Tibial nerve (tissue), 4 donors: ENCODE measurements around the gene PTPRE. TPM values are rescaled to one million over a fixed set of nuclear protein-coding genes. Genes with fewer than 3 reads are reported as not detected.

Experiments used
- DNase-seq, 2 donors: peaks; one replicate each; pipeline ENCODE4 v3.0.0-alpha.2; 2019; ENCODE audit warnings: low spot score in 2 of 2
- H3K27ac ChIP-seq, 4 donors: fragments of 200-600 bp; sonication (generic) in 3 of 4; one replicate each; pipeline ENCODE4 v1.5.1; 2017 to 2019; ENCODE audit warnings: mild to moderate bottlenecking in 1 of 4
- H3K27me3 ChIP-seq, 2 donors: fragments of 200-600 bp; sonication (generic) in 1 of 2; one replicate each; pipeline versions ENCODE4 v1.5.1 to v1.6.0; 2017 to 2019
- H3K36me3 ChIP-seq, 3 donors: fragments of 200-600 bp; sonication (generic); one replicate each; pipeline ENCODE4 v1.5.1; 2018 to 2019
- H3K4me1 ChIP-seq, 4 donors: fragments of 200-600 bp; sonication (generic) in 3 of 4; one replicate each; pipeline ENCODE4 v1.5.1; 2017 to 2019
- H3K4me3 ChIP-seq, 4 donors: fragments of 200-600 bp; sonication (generic) in 3 of 4; one replicate each; pipeline ENCODE4 v1.5.1; 2017 to 2019; ENCODE audit warnings: mild to moderate bottlenecking in 1 of 4, moderate library complexity in 1 of 4
- H3K9me3 ChIP-seq, 4 donors: fragments of 200-600 bp; sonication (generic) in 3 of 4; one replicate each; pipeline ENCODE4 v1.5.1; 2017 to 2019
- CTCF ChIP-seq, 5 experiments: fragments of 200-600 bp in 3 of 5; fragments of 450-650 bp in 2 of 5; sonication (generic) in 3 of 5; IDR thresholded peaks; one replicate each; pipeline ENCODE4 v1.5.1; 2016 to 2019; ENCODE audit warnings: antibody characterized with exemption in 5 of 5, mild to moderate bottlenecking in 3 of 5, moderate library complexity in 2 of 5
- EP300 ChIP-seq, 2 donors: sonication (generic); formaldehyde crosslinking; IDR thresholded peaks; one replicate each; pipeline ENCODE4 v1.6.1; 2017; ENCODE audit warnings: antibody characterized with exemption in 2 of 2, mild to moderate bottlenecking in 1 of 2
- POLR2A ChIP-seq, 2 donors: fragments of 450-650 bp; IDR thresholded peaks; one replicate each; pipeline ENCODE4 v1.6.1; 2017; ENCODE audit warnings: antibody characterized with exemption in 2 of 2, mild to moderate bottlenecking in 2 of 2, moderate library complexity in 2 of 2
- WGBS, 2 donors: methylation state at CpG; one replicate each; pipeline ENCODE4 v1.1.5; 2018; 5-methylcytosine and 5-hydroxymethylcytosine counted together
- total RNA-seq, 4 donors: library from RNA; depleted of rRNA; stranded (reverse); fragments of >200 nt; gene quantifications; one replicate each; pipeline ENCODE4 v1.1.0, GENCODE V29; 2016

PTPRE gene
- total RNA-seq, 4 donors from 2014 or later: 19.0 to 38.1 (median 25.8) TPM

GRCh38 chr10:128123846-128124245 is 216.9 kb downstream of the PTPRE start:
- H3K27ac ChIP-seq: no peak overlapping the region
- peaks cover 0 to 22% (median 12%) of the 10 kb centered on the region in 4 donors for H3K4me1 ChIP-seq
- TF ChIP-seq EP300 (IDR thresholded peaks at IDR 0.05) (no peak), CTCF (IDR thresholded peaks at IDR 0.05) (no peak), POLR2A (IDR thresholded peaks at IDR 0.05) (no peak)
- H3K4me3 ChIP-seq: no peak overlapping the region
- no peak for DNase-seq
- H3K27me3 ChIP-seq: peaks cover 0 to 43% of the 10 kb centered on the region in 2 donors
- H3K9me3 ChIP-seq: no peaks in the 10 kb centered on the region
- no peaks in the 10 kb centered on the region for H3K36me3 ChIP-seq

- no peaks in the 10 kb centered on the region for H3K9me3 ChIP-seq
- DNase-seq: no peak
- H3K4me1 ChIP-seq: peaks cover 0 to 22% (median 12%) of the 10 kb centered on the region in 4 donors
- TF ChIP-seq CTCF (IDR thresholded peaks at IDR 0.05): no peak
- no peak for TF ChIP-seq EP300 (IDR thresholded peaks at IDR 0.05)
- no peak for TF ChIP-seq POLR2A (IDR thresholded peaks at IDR 0.05)
- no peaks in the 10 kb centered on the region for H3K36me3 ChIP-seq
- no peak overlapping the region for H3K27ac ChIP-seq
- H3K27me3 ChIP-seq: peaks cover 0 to 43% of the 10 kb centered on the region in 2 donors
- no peak overlapping the region for H3K4me3 ChIP-seq
- 30 to 31% methylated on average over 11 of the region's 11 CpGs for WGBS, 2 donors
Measured at GRCh38 chr10:128124813-128125403, 218.0 kb downstream of the PTPRE start.

- H3K4me1 ChIP-seq: peaks cover 0 to 22% (median 12%) of the 10 kb centered on the region in 4 donors
- H3K36me3 ChIP-seq: no peaks in the 10 kb centered on the region
- H3K27ac ChIP-seq: peak overlapping the region in 1 of 4 donors; percentile 40
- no peak for TF ChIP-seq CTCF (IDR thresholded peaks at IDR 0.05)
- no peak for TF ChIP-seq POLR2A (IDR thresholded peaks at IDR 0.05)
- no peak for TF ChIP-seq EP300 (IDR thresholded peaks at IDR 0.05)
- WGBS, 2 donors: 2 to 3% methylated on average over 19 to 33 of the region's 33 CpGs
- no peaks in the 10 kb centered on the region for H3K9me3 ChIP-seq
- peaks cover 0 to 43% of the 10 kb centered on the region in 2 donors for H3K27me3 ChIP-seq
- H3K4me3 ChIP-seq: peak overlapping the region; percentile 25 to 67 (median 54)
- DNase-seq: no peak
Measured at GRCh38 chr10:128125416-128125943, 218.6 kb downstream of the PTPRE start.

GRCh38 chr10:128125944-128126764 is 219.3 kb downstream of the PTPRE start, which contains the start of gene MKI67:
TSS of gene MKI67 (minus strand) at chr10:128126423. CDS start at chr10:128125667, 756 bp downstream.
- Histone ChIP-seq H3K9me3 (no peaks in the 10 kb centered on the region), H3K4me1 (peaks cover 0 to 22% (median 12%) of the 10 kb centered on the region in 4 donors), H3K27me3 (peaks cover 0 to 43% of the 10 kb centered on the region in 2 donors), H3K36me3 (no peaks in the 10 kb centered on the region), H3K27ac (peak within 1 kb of the TSS in 1 of 4 donors; percentile 40), H3K4me3 (peak within 1 kb of the TSS; percentile 25 to 67 (median 54))
- 1% methylated on average over 35 to 69 of the region's 95 CpGs for WGBS, 2 donors
- DNase-seq: peak; percentile 60 to 78
- TF ChIP-seq EP300 (IDR thresholded peaks at IDR 0.05) (peak in 1 of 2 donors; percentile 24), POLR2A (IDR thresholded peaks at IDR 0.05) (no peak), CTCF (IDR thresholded peaks at IDR 0.05) (no peak)
